ACC112 (cell line): ENCODE results near the gene ZBTB34.

Experiments
- H2AFZ ChIP-seq: fragments of 200-600 bp; sonication (generic); one replicate; pipeline ENCODE4 v1.6.0; 2017; ENCODE audit warnings: antibody characterized with exemption, low read length; ENCODE audit not compliant: unreplicated experiment
- H3K27ac ChIP-seq: fragments of 200-600 bp; sonication (generic); 2 replicates; pipeline ENCODE4 v1.5.1; 2014; ENCODE audit warnings: low read depth, mild to moderate bottlenecking, antibody characterized with exemption, low read length, moderate library complexity
- H3K27me3 ChIP-seq: fragments of 200-600 bp; sonication (generic); 2 replicates; pipeline ENCODE4 v1.6.1; 2014; ENCODE audit warnings: mild to moderate bottlenecking, antibody characterized with exemption, low read length, moderate library complexity, mixed read lengths; ENCODE audit not compliant: insufficient read depth
- H3K36me3 ChIP-seq: fragments of 200-600 bp; sonication (generic); 2 replicates; pipeline ENCODE4 v1.6.1; 2016; ENCODE audit warnings: mild to moderate bottlenecking, antibody characterized with exemption, low read length, moderate library complexity, mixed read lengths; ENCODE audit not compliant: insufficient read depth
- H3K4me1 ChIP-seq: fragments of 200-600 bp; sonication (generic); one replicate; pipeline ENCODE4 v1.6.1; 2016; ENCODE audit warnings: low read length, mixed read lengths; ENCODE audit not compliant: insufficient read depth, unreplicated experiment, control insufficient read depth
- H3K4me3 ChIP-seq: fragments of 200-600 bp; sonication (generic); 2 replicates; pipeline ENCODE4 v1.5.1; 2014; ENCODE audit warnings: mild to moderate bottlenecking, low read depth, low read length
- H3K79me2 ChIP-seq: fragments of 200-600 bp; sonication (generic); one replicate; pipeline ENCODE4 v1.6.0; 2016; ENCODE audit warnings: low read length; ENCODE audit not compliant: control insufficient read depth, unreplicated experiment, insufficient read depth

The ZBTB34 gene

GRCh38 chr9:126915846-126916543, 55.6 kb downstream of the ZBTB34 start:
- H2AFZ ChIP-seq: no peak overlapping the region

GRCh38 chr9:126916909-126917308, 56.5 kb downstream of the ZBTB34 start:
- no peaks in the 10 kb centered on the region for H3K79me2 ChIP-seq
- no peaks in the 10 kb centered on the region for H3K36me3 ChIP-seq
- no peak overlapping the region for H3K4me3 ChIP-seq
- no peak overlapping the region for H3K27ac ChIP-seq
- no peaks in the 10 kb centered on the region for H3K4me1 ChIP-seq
- H3K27me3 ChIP-seq: peaks cover 46% of the 10 kb centered on the region
- no peak overlapping the region for H2AFZ ChIP-seq

More at GRCh38 chr9:126915846-126916543, 55.6 kb downstream of the ZBTB34 start:
- Histone ChIP-seq H3K4me1 (no peaks in the 10 kb centered on the region), H3K4me3 (no peak overlapping the region), H3K27ac (no peak overlapping the region), H3K36me3 (no peaks in the 10 kb centered on the region), H3K79me2 (no peaks in the 10 kb centered on the region), H3K27me3 (peaks cover 44% of the 10 kb centered on the region)

GRCh38 chr9:126919193-126919592, 58.8 kb downstream of the ZBTB34 start:
- Histone ChIP-seq H3K27ac (no peak overlapping the region), H3K4me3 (no peak overlapping the region), H2AFZ (no peak overlapping the region), H3K36me3 (no peaks in the 10 kb centered on the region), H3K79me2 (no peaks in the 10 kb centered on the region), H3K4me1 (no peaks in the 10 kb centered on the region), H3K27me3 (peaks cover 47% of the 10 kb centered on the region)

- peaks cover 61% of the 10 kb centered on the region for H3K27me3 ChIP-seq
- no peaks in the 10 kb centered on the region for H3K4me1 ChIP-seq
- H3K4me3 ChIP-seq: no peak overlapping the region
Observed at GRCh38 chr9:126925876-126926275, 65.4 kb downstream of the ZBTB34 start.

GRCh38 chr9:126926364-126926763, 65.9 kb downstream of the ZBTB34 start:
- H3K27ac ChIP-seq: no peak overlapping the region
- no peaks in the 10 kb centered on the region for H3K36me3 ChIP-seq
- no peaks in the 10 kb centered on the region for H3K4me1 ChIP-seq
- no peaks in the 10 kb centered on the region for H3K79me2 ChIP-seq
- H3K27me3 ChIP-seq: peaks cover 61% of the 10 kb centered on the region
- H3K4me3 ChIP-seq: no peak overlapping the region
- no peak overlapping the region for H2AFZ ChIP-seq

More at GRCh38 chr9:126925876-126926275, 65.4 kb downstream of the ZBTB34 start:
- H3K36me3 ChIP-seq: no peaks in the 10 kb centered on the region
- H3K27ac ChIP-seq: no peak overlapping the region
- no peak overlapping the region for H2AFZ ChIP-seq
- H3K79me2 ChIP-seq: no peaks in the 10 kb centered on the region

GRCh38 chr9:126927419-126927818, 67.0 kb downstream of the ZBTB34 start:
- Histone ChIP-seq H3K36me3 (no peaks in the 10 kb centered on the region), H3K27me3 (peaks cover 63% of the 10 kb centered on the region), H3K79me2 (no peaks in the 10 kb centered on the region), H3K4me1 (no peaks in the 10 kb centered on the region), H2AFZ (no peak overlapping the region), H3K4me3 (no peak overlapping the region), H3K27ac (no peak overlapping the region)

- H3K27ac ChIP-seq: no peak overlapping the region
- H3K27me3 ChIP-seq: peaks cover 42% of the 10 kb centered on the region
- no peaks in the 10 kb centered on the region for H3K36me3 ChIP-seq
Observed at GRCh38 chr9:126932871-126933321, 72.5 kb downstream of the ZBTB34 start.

GRCh38 chr9:126933334-126933980, 73.0 kb downstream of the ZBTB34 start:
- Histone ChIP-seq H3K4me3 (no peak overlapping the region), H3K27me3 (peaks cover 37% of the 10 kb centered on the region), H2AFZ (no peak overlapping the region), H3K36me3 (no peaks in the 10 kb centered on the region), H3K27ac (no peak overlapping the region), H3K4me1 (no peaks in the 10 kb centered on the region), H3K79me2 (no peaks in the 10 kb centered on the region)

More at GRCh38 chr9:126932871-126933321, 72.5 kb downstream of the ZBTB34 start:
- Histone ChIP-seq H3K4me1 (no peaks in the 10 kb centered on the region), H3K79me2 (no peaks in the 10 kb centered on the region), H2AFZ (no peak overlapping the region), H3K4me3 (no peak overlapping the region)

GRCh38 chr9:126934441-126934840, 74.0 kb downstream of the ZBTB34 start:
- H3K4me1 ChIP-seq: no peaks in the 10 kb centered on the region

More at GRCh38 chr9:126934441-126934840, 74.0 kb downstream of the ZBTB34 start:
- no peaks in the 10 kb centered on the region for H3K79me2 ChIP-seq
- no peaks in the 10 kb centered on the region for H3K36me3 ChIP-seq
- peaks cover 30% of the 10 kb centered on the region for H3K27me3 ChIP-seq
- H2AFZ ChIP-seq: no peak overlapping the region
- H3K27ac ChIP-seq: no peak overlapping the region
- H3K4me3 ChIP-seq: no peak overlapping the region
